Subcutaneous abdominal adipose tissue (tissue), 5 donors: Measurements from ENCODE around the gene COL4A1.
A peak's percentile ranks its signal among the peaks of the same experiment; 100 is the strongest.

Experiments used
- H3K27ac ChIP-seq: one replicate; pipeline ENCODE4 v1.7.0; 2013; ENCODE audit warnings: low read depth, mild to moderate bottlenecking, inconsistent platforms, low read length, moderate library complexity
- H3K27me3 ChIP-seq, 5 donors: one replicate each; pipeline ENCODE4 v1.7.0; 2013; ENCODE audit warnings: low read length in 5 of 5, inconsistent platforms in 1 of 5; ENCODE audit not compliant: control insufficient read depth in 5 of 5, insufficient read depth in 4 of 5
- H3K36me3 ChIP-seq, 5 donors: one replicate each; pipeline ENCODE4 v1.7.0; 2013; ENCODE audit warnings: low read length in 5 of 5; ENCODE audit not compliant: control insufficient read depth in 5 of 5, insufficient read depth in 5 of 5
- H3K4me1 ChIP-seq, 5 donors: one replicate each; pipeline ENCODE4 v1.7.0; 2013; ENCODE audit warnings: low read length in 5 of 5, mild to moderate bottlenecking in 3 of 5, moderate library complexity in 1 of 5; ENCODE audit not compliant: control insufficient read depth in 5 of 5, insufficient read depth in 5 of 5
- H3K4me3 ChIP-seq, 5 donors: one replicate each; pipeline ENCODE4 v1.7.0; 2013; ENCODE audit warnings: low read length in 5 of 5, low read depth in 1 of 5
- H3K9ac ChIP-seq, 5 donors: one replicate each; pipeline ENCODE4 v1.7.0; 2013; ENCODE audit warnings: low read length in 5 of 5, mild to moderate bottlenecking in 4 of 5, moderate library complexity in 3 of 5
- H3K9me3 ChIP-seq, 5 donors: one replicate each; pipeline ENCODE4 v1.7.0; 2013; ENCODE audit warnings: low read length in 5 of 5; ENCODE audit not compliant: control insufficient read depth in 5 of 5
- donor health status: healthy.
- donor health status: healthy.
- donor health status: healthy.
- donor health status: healthy.
- donor health status: healthy.

COL4A1 gene

GRCh38 chr13:110192472-110192871, 114.5 kb downstream of the COL4A1 start:
- H3K4me1 ChIP-seq = peaks cover 0 to 38% (median 20%) of the 10 kb centered on the region in 5 donors
- no peak overlapping the region for H3K4me3 ChIP-seq
- H3K9me3 ChIP-seq = no peaks in the 10 kb centered on the region
- H3K27me3 ChIP-seq = no peaks in the 10 kb centered on the region
- peak overlapping the region; percentile 61 for H3K27ac ChIP-seq
- peaks cover 31 to 97% (median 76%) of the 10 kb centered on the region in 5 donors for H3K36me3 ChIP-seq
- peak overlapping the region in 2 of 5 donors; percentile 5 to 9 for H3K9ac ChIP-seq

- Histone ChIP-seq H3K9me3 (no peaks in the 10 kb centered on the region), H3K4me1 (peaks cover 0 to 32% (median 17%) of the 10 kb centered on the region in 5 donors), H3K27me3 (no peaks in the 10 kb centered on the region), H3K36me3 (peaks cover 20 to 95% (median 84%) of the 10 kb centered on the region in 5 donors), H3K4me3 (no peak overlapping the region), H3K9ac (no peak overlapping the region), H3K27ac (peak overlapping the region; percentile 34)
These were observed 119.3 kb downstream of the COL4A1 start for GRCh38 chr13:110187641-110188161.

- Histone ChIP-seq H3K9ac (no peak overlapping the region), H3K27ac (no peak overlapping the region), H3K4me3 (no peak overlapping the region), H3K9me3 (no peaks in the 10 kb centered on the region), H3K36me3 (peaks cover 17 to 96% (median 86%) of the 10 kb centered on the region in 5 donors), H3K27me3 (no peaks in the 10 kb centered on the region), H3K4me1 (peaks cover 0 to 19% (median 9%) of the 10 kb centered on the region in 5 donors)
These were observed 120.6 kb downstream of the COL4A1 start for GRCh38 chr13:110186231-110186855.

- Histone ChIP-seq H3K27me3 (no peaks in the 10 kb centered on the region), H3K36me3 (peaks cover 17 to 100% (median 92%) of the 10 kb centered on the region in 5 donors), H3K4me3 (no peak overlapping the region), H3K4me1 (peaks cover 0 to 14% (median 9%) of the 10 kb centered on the region in 5 donors), H3K9me3 (no peaks in the 10 kb centered on the region), H3K9ac (no peak overlapping the region), H3K27ac (no peak overlapping the region)
These were observed 121.3 kb downstream of the COL4A1 start for GRCh38 chr13:110185696-110186095.

GRCh38 chr13:110183910-110184309, 123.0 kb downstream of the COL4A1 start:
- Histone ChIP-seq H3K27me3 (no peaks in the 10 kb centered on the region), H3K27ac (no peak overlapping the region), H3K36me3 (peaks cover 15 to 100% (median 97%) of the 10 kb centered on the region in 5 donors)

GRCh38 chr13:110182461-110182860, 124.5 kb downstream of the COL4A1 start:
- H3K27ac ChIP-seq = no peak overlapping the region
- peaks cover 15 to 100% (median 97%) of the 10 kb centered on the region in 5 donors for H3K36me3 ChIP-seq
- no peaks in the 10 kb centered on the region for H3K9me3 ChIP-seq

More at GRCh38 chr13:110183910-110184309, 123.0 kb downstream of the COL4A1 start:
- Histone ChIP-seq H3K4me1 (peaks cover 0 to 12% (median 9%) of the 10 kb centered on the region in 5 donors), H3K9me3 (no peaks in the 10 kb centered on the region), H3K4me3 (no peak overlapping the region), H3K9ac (no peak overlapping the region)

GRCh38 chr13:110182003-110182402, 125.0 kb downstream of the COL4A1 start:
- Histone ChIP-seq H3K4me3 (no peak overlapping the region), H3K27ac (no peak overlapping the region), H3K36me3 (peaks cover 20 to 100% (median 97%) of the 10 kb centered on the region in 5 donors)

More at GRCh38 chr13:110182461-110182860, 124.5 kb downstream of the COL4A1 start:
- no peaks in the 10 kb centered on the region for H3K27me3 ChIP-seq
- H3K9ac ChIP-seq = no peak overlapping the region
- no peaks in the 10 kb centered on the region for H3K4me1 ChIP-seq
- H3K4me3 ChIP-seq = no peak overlapping the region

GRCh38 chr13:110179857-110180147, 127.2 kb downstream of the COL4A1 start:
- no peak overlapping the region for H3K9ac ChIP-seq
- no peaks in the 10 kb centered on the region for H3K27me3 ChIP-seq
- H3K36me3 ChIP-seq = peaks cover 17 to 100% (median 99%) of the 10 kb centered on the region in 5 donors
- H3K9me3 ChIP-seq = no peaks in the 10 kb centered on the region
- no peak overlapping the region for H3K27ac ChIP-seq
- no peak overlapping the region for H3K4me3 ChIP-seq
- H3K4me1 ChIP-seq = no peaks in the 10 kb centered on the region

More at GRCh38 chr13:110182003-110182402, 125.0 kb downstream of the COL4A1 start:
- no peaks in the 10 kb centered on the region for H3K4me1 ChIP-seq
- no peak overlapping the region for H3K9ac ChIP-seq
- H3K9me3 ChIP-seq = no peaks in the 10 kb centered on the region
- no peaks in the 10 kb centered on the region for H3K27me3 ChIP-seq

- Histone ChIP-seq H3K9ac (no peak overlapping the region), H3K4me1 (no peaks in the 10 kb centered on the region), H3K4me3 (no peak overlapping the region), H3K27ac (no peak overlapping the region), H3K9me3 (no peaks in the 10 kb centered on the region), H3K36me3 (peaks cover 20 to 100% (median 100%) of the 10 kb centered on the region in 5 donors), H3K27me3 (no peaks in the 10 kb centered on the region)
These were observed 127.7 kb downstream of the COL4A1 start for GRCh38 chr13:110179116-110179856.

GRCh38 chr13:110177790-110178189, 129.2 kb downstream of the COL4A1 start:
- no peak overlapping the region for H3K4me3 ChIP-seq
- peaks cover 0 to 4% (median 0%) of the 10 kb centered on the region in 5 donors for H3K4me1 ChIP-seq
- peaks cover 23 to 100% (median 100%) of the 10 kb centered on the region in 5 donors for H3K36me3 ChIP-seq
- H3K9me3 ChIP-seq = peaks cover 0 to 6% (median 0%) of the 10 kb centered on the region in 5 donors
- H3K27me3 ChIP-seq = no peaks in the 10 kb centered on the region
- no peak overlapping the region for H3K9ac ChIP-seq
- H3K27ac ChIP-seq = peak overlapping the region; percentile 10
